Spleen (tissue), 11 donors: ENCODE results near the gene STXBP4. TPM values are rescaled to one million over a fixed set of nuclear protein-coding genes. Genes with fewer than 3 reads are reported as not detected.

Experiments used
- DNase-seq: peaks from one replicate; pipeline ENCODE4 v3.0.0-alpha.2; 2020
- H3K27ac ChIP-seq, 8 donors: fragments of 200-600 bp; sonication (generic) in 7 of 8; 1 replicate in 4 of 8; 2 replicates in 4 of 8; pipeline versions ENCODE4 v1.5.0 to v1.8.0; 2016 to 2021; ENCODE audit warnings: inconsistent platforms in 4 of 8, mild to moderate bottlenecking in 4 of 8, moderate library complexity in 1 of 8
- H3K27me3 ChIP-seq, 7 donors: fragments of 200-600 bp; sonication (generic) in 6 of 7; replicated peaks in 1 of 7; 1 replicate in 4 of 7; 2 replicates in 3 of 7; pipeline versions ENCODE4 v1.5.0 to v1.8.0; 2016 to 2021; ENCODE audit warnings: inconsistent platforms in 3 of 7, mild to moderate bottlenecking in 1 of 7
- H3K36me3 ChIP-seq, 6 donors: fragments of 200-600 bp; sonication (generic) in 5 of 6; 1 replicate in 4 of 6; 2 replicates in 2 of 6; pipeline versions ENCODE4 v1.5.0 to v1.8.0; 2016 to 2021; ENCODE audit warnings: inconsistent platforms in 2 of 6
- H3K4me1 ChIP-seq, 6 donors: fragments of 200-600 bp; sonication (generic) in 5 of 6; 1 replicate in 3 of 6; 2 replicates in 3 of 6; pipeline versions ENCODE4 v1.5.0 to v1.8.0; 2016 to 2021; ENCODE audit warnings: inconsistent platforms in 3 of 6
- H3K4me3 ChIP-seq, 8 donors: fragments of 200-600 bp; sonication (generic) in 7 of 8; 1 replicate in 4 of 8; 2 replicates in 4 of 8; pipeline versions ENCODE4 v1.5.0 to v1.8.0; 2016 to 2021; ENCODE audit warnings: inconsistent platforms in 4 of 8, mild to moderate bottlenecking in 4 of 8, moderate library complexity in 2 of 8
- H3K9me3 ChIP-seq, 8 donors: fragments of 200-600 bp; sonication (generic) in 7 of 8; 1 replicate in 4 of 8; 2 replicates in 4 of 8; pipeline versions ENCODE4 v1.5.0 to v1.8.0; 2016 to 2021; ENCODE audit warnings: inconsistent platforms in 4 of 8
- CTCF ChIP-seq, 11 experiments: fragments of 200-600 bp in 7 of 11; fragments of 450-650 bp in 4 of 11; sonication (generic) in 4 of 11; IDR thresholded peaks in 8 of 11; conservative IDR thresholded peaks in 3 of 11; 1 replicate in 7 of 11; 2 replicates in 4 of 11; pipeline versions ENCODE4 v1.4.0 to v1.8.0; 2016 to 2021; ENCODE audit warnings: antibody characterized with exemption in 11 of 11, inconsistent platforms in 4 of 11, mild to moderate bottlenecking in 1 of 11
- POLR2A ChIP-seq, 3 donors: fragments of 450-650 bp; IDR thresholded peaks; one replicate each; pipeline ENCODE4 v1.5.1; 2017; ENCODE audit warnings: antibody characterized with exemption in 3 of 3, mild to moderate bottlenecking in 1 of 3
- POLR2AphosphoS5 ChIP-seq, 3 donors: sonication (generic); formaldehyde crosslinking; IDR thresholded peaks; one replicate each; pipeline ENCODE4 v1.5.1; 2017; ENCODE audit warnings: antibody characterized with exemption in 3 of 3
- WGBS, 5 donors: extraction: QIAGEN DNeasy Blood & Tissue Kit in 3 of 5; methylation state at CpG; one replicate each; pipeline versions ENCODE4 v1.1.5 to v1.1.7; 2013 to 2018; 5-methylcytosine and 5-hydroxymethylcytosine counted together
- intact Hi-C: fragments of 100-400 bp; cut with DNase I; formaldehyde crosslinking; loops from one replicate; pipeline ENCODE4 v1.15.0; 2023; ENCODE audit warnings: low total_unique reads
- polyA plus RNA-seq, 3 donors: library from polyadenylated mRNA; stranded (reverse); fragments of 200-250 nt; gene quantifications; one replicate each; pipeline ENCODE4 v1.2.1, GENCODE V29; 2013
- total RNA-seq, 7 donors: library from RNA; depleted of rRNA in 3 of 7; stranded (reverse); fragments of >200 nt in 3 of 7; fragmentation: NEBNext Ultra II Directional in 4 of 7; extraction: Animal tissue kit (Norgen Biotek cat#: 25700) in 4 of 7; gene quantifications; one replicate each; pipeline versions ENCODE4 v1.1.0 to v1.2.1, GENCODE V29; 2016 to 2021
- donor health status: healthy with polysubstance abuse.
- donor health status: DM: no; HTN: no; CAD: no; lungs with moderate emphysema.
- donor health status: DM: no; HTN: no; CAD: no.
- donor health status: Bipolar disorder and iron deficiency.
- donor health status: healthy.
- donor health status: DM: no; HTN: no; CAD: no.
- donor health status: DM: yes; HTN: yes; CAD: no.

Gene STXBP4
- total and polyA plus RNA-seq, 10 donors: 0.67 to 45.5 (median 7.3) TPM

- Histone ChIP-seq H3K4me1 (peaks cover 10 to 23% (median 15%) of the 10 kb centered on the region in 6 donors), H3K36me3 (no peaks in the 10 kb centered on the region)
- intact Hi-C loops: no loop called here
These were observed 4.0 kb downstream of the STXBP4 start for GRCh38 chr17:54972406-54973138.

GRCh38 chr17:54974759-54975158 lies 6.2 kb downstream of the STXBP4 start:
- Histone ChIP-seq H3K36me3 (no peaks in the 10 kb centered on the region), H3K9me3 (peaks cover 0 to 4% (median under 1%) of the 10 kb centered on the region in 8 donors), H3K27me3 (no peaks in the 10 kb centered on the region), H3K27ac (no peak overlapping the region), H3K4me1 (peaks cover 2 to 10% (median 5%) of the 10 kb centered on the region in 6 donors), H3K4me3 (no peak overlapping the region)
- TF ChIP-seq CTCF (IDR thresholded peaks at IDR 0.05 in 8 of 11, conservative IDR thresholded peaks at IDR 0.05 in 3 of 11): no peak
- no peak for TF ChIP-seq POLR2AphosphoS5 (IDR thresholded peaks at IDR 0.05)
- no peak for TF ChIP-seq POLR2A (IDR thresholded peaks at IDR 0.05)
- no peak for DNase-seq
- intact Hi-C loops: no loop called here
- WGBS, 5 donors: 87 to 98% (median 92%) methylated on average over 3 of the region's 3 CpGs

More at GRCh38 chr17:54972406-54973138, 4.0 kb downstream of the STXBP4 start:
- Histone ChIP-seq H3K27me3 (no peaks in the 10 kb centered on the region), H3K9me3 (no peaks in the 10 kb centered on the region), H3K4me3 (no peak overlapping the region), H3K27ac (no peak overlapping the region)
- no peak for TF ChIP-seq POLR2A (IDR thresholded peaks at IDR 0.05)
- no peak for TF ChIP-seq CTCF (IDR thresholded peaks at IDR 0.05 in 8 of 11, conservative IDR thresholded peaks at IDR 0.05 in 3 of 11)
- no peak for TF ChIP-seq POLR2AphosphoS5 (IDR thresholded peaks at IDR 0.05)
- WGBS, 5 donors: 77 to 93% (median 81%) methylated on average over 3 of the region's 3 CpGs
- no peak for DNase-seq

DNA sequence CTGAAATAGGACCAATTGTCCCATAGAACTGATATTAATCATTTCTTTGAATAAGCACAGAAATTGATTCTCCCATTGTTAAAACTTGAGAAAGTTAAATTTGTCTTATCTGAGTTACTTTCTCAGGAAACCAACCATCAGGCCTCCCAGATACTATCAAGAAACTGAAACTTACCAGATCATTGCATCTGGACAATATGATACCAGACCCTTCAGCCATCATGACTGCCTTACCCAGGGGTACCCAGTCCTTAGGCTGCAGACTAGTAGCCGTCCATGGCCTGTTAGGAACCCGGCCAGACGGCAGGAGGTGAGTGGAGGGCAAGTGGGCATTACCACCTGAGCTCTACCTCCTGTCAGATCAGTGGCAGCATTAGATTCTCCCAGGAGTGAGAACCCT lies 7.8 kb downstream of the STXBP4 start:
- H3K4me1 ChIP-seq: no peaks in the 10 kb centered on the region
- no peaks in the 10 kb centered on the region for H3K36me3 ChIP-seq
- peaks cover 0 to 17% (median 11%) of the 10 kb centered on the region in 8 donors for H3K9me3 ChIP-seq
- 87 to 100% (median 92%) methylated on average over 3 of the region's 3 CpGs for WGBS, 5 donors
- no peak for DNase-seq
- H3K27me3 ChIP-seq: no peaks in the 10 kb centered on the region
- TF ChIP-seq POLR2AphosphoS5 (IDR thresholded peaks at IDR 0.05) (no peak), CTCF (IDR thresholded peaks at IDR 0.05 in 8 of 11, conservative IDR thresholded peaks at IDR 0.05 in 3 of 11) (no peak), POLR2A (IDR thresholded peaks at IDR 0.05) (no peak)
- intact Hi-C loops: no loop called here
- no peak overlapping the region for H3K27ac ChIP-seq
- no peak overlapping the region for H3K4me3 ChIP-seq

DNA sequence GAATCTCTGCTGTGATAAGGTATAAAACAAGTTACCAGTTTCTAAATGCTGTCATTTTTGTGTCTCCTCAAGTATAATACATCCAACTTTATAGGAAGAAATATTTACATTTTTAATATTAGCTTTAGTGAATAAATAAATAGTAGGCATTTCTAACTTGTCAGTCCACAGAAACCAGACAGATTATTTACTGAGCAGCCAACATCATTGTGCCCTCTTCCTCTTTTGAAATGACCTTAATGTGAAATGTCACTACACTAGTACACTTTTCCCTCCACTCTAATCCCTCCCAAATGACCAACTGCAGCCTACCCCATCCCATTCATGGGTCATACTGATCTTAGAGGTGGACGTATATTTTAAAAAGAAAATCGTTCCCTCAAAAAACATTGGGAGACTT lies 9.2 kb downstream of the STXBP4 start:
- DNase-seq: no peak
- Histone ChIP-seq H3K4me1 (no peaks in the 10 kb centered on the region), H3K9me3 (peaks cover 0 to 17% (median 11%) of the 10 kb centered on the region in 8 donors), H3K27ac (no peak overlapping the region), H3K36me3 (no peaks in the 10 kb centered on the region), H3K27me3 (no peaks in the 10 kb centered on the region), H3K4me3 (no peak overlapping the region)
- intact Hi-C loops: no loop called here
- WGBS, 5 donors: 94 to 97% (median 95%) methylated on average over 2 of the region's 2 CpGs
- no peak for TF ChIP-seq CTCF (IDR thresholded peaks at IDR 0.05 in 8 of 11, conservative IDR thresholded peaks at IDR 0.05 in 3 of 11)
- no peak for TF ChIP-seq POLR2A (IDR thresholded peaks at IDR 0.05)
- no peak for TF ChIP-seq POLR2AphosphoS5 (IDR thresholded peaks at IDR 0.05)
